K562 (cell line): ENCODE measurements around the gene UBE2E2. TPM values are rescaled to one million over a fixed set of nuclear protein-coding genes. Genes with fewer than 3 reads are reported as not detected.

ENCODE experiments used
- ATAC-seq: fragments of 200-7000 bp; cut with Tn5 transposase; 3 replicates; pipeline ENCODE4 v1.9.1; 2020; ENCODE audit warnings: moderate library complexity
- BruUV-seq: library from RNA; stranded (reverse); fragments of 400-500 nt; replicated peaks from 2 replicates; lab custom pipeline; 2021; lab: Mats Ljungman, UMichigan
- CTCF ChIA-PET: fragments of 300-600 bp; formaldehyde crosslinking; extraction: SDS; loops from one replicate; lab custom pipeline; 2021; ENCODE audit warnings: low intra/inter-chr PET ratio; lab: Yijun Ruan, JAX
- POLR2A ChIA-PET: fragments of 300-600, 350-650 bp; sonication (Branson Sonifier 250); formaldehyde crosslinking; extraction: SDS; loops from one replicate; lab custom pipeline; 2021; ENCODE audit warnings: antibody characterized with exemption, inconsistent platforms; lab: Yijun Ruan, JAX
- DNase-seq, 4 experiments: peaks; one replicate each; pipeline versions ENCODE4 v3.0.0 to v3.0.0-alpha.2; 2011 to 2018; ENCODE audit warnings: low spot score in 3 of 4, mixed read lengths in 3 of 4; ENCODE audit errors: extremely low read depth in 1 of 4
- FAIRE-seq: peaks from 2 replicates; lab custom pipeline; 2011; peaks lifted over from hg19 to GRCh38; lab: Jason Lieb, UNC
- H2AFZ ChIP-seq: 2 replicates; pipeline ENCODE4 v1.6.0; 2011; ENCODE audit warnings: low read depth, low read length, control low read depth, inconsistent platforms
- H3K27ac ChIP-seq: fragments of 200-600 bp; 3 replicates; pipeline ENCODE4 v1.8.0; 2011; ENCODE audit warnings: low read depth, mild to moderate bottlenecking, control low read depth, inconsistent platforms, low read length, moderate library complexity, mixed read lengths; ENCODE audit errors: extremely low read depth
- H3K27me3 ChIP-seq, 2 experiments: fragments of 300-600 bp in 1 of 2; 2 replicates in 1 of 2; 3 replicates in 1 of 2; pipeline versions ENCODE4 v1.6.0 to v1.8.0; 2011; ENCODE audit warnings: inconsistent platforms in 2 of 2, low read length in 2 of 2, mild to moderate bottlenecking in 1 of 2, mixed read lengths in 1 of 2, moderate library complexity in 1 of 2; ENCODE audit not compliant: control insufficient read depth in 2 of 2, insufficient read depth in 2 of 2
- H3K36me3 ChIP-seq: fragments of 300-600 bp; 3 replicates; pipeline ENCODE4 v1.8.0; 2011; ENCODE audit warnings: mild to moderate bottlenecking, low read length, inconsistent platforms; ENCODE audit not compliant: control insufficient read depth, insufficient read depth
- H3K4me1 ChIP-seq, 2 experiments: fragments of 200-600 bp in 1 of 2; replicated peaks in 1 of 2; 2 replicates in 1 of 2; 3 replicates in 1 of 2; pipeline versions ENCODE4 v1.5.1 to v1.8.0; 2011; ENCODE audit warnings: inconsistent platforms in 2 of 2, low read length in 2 of 2, mild to moderate bottlenecking in 1 of 2, mixed read lengths in 1 of 2, moderate library complexity in 1 of 2; ENCODE audit not compliant: control insufficient read depth in 2 of 2, insufficient read depth in 2 of 2
- H3K4me2 ChIP-seq: 2 replicates; pipeline ENCODE4 v1.6.1; 2011; ENCODE audit warnings: low read length, control low read depth, inconsistent platforms, mixed read lengths; ENCODE audit not compliant: insufficient read depth
- H3K4me3 ChIP-seq: fragments of 200-600 bp; sonication (generic), shearing (Covaris generic); 2 replicates; pipeline ENCODE4 v1.5.1; 2016; ENCODE audit warnings: control low read depth, inconsistent platforms
- H3K79me2 ChIP-seq: fragments of 200-600 bp; 3 replicates; pipeline ENCODE4 v1.8.0; 2011; ENCODE audit warnings: low read length, inconsistent platforms; ENCODE audit not compliant: control insufficient read depth, insufficient read depth
- H3K9ac ChIP-seq, 2 experiments: 2 replicates each; pipeline versions ENCODE4 v1.6.0 to v1.6.1; 2011; ENCODE audit warnings: low read depth in 2 of 2, low read length in 2 of 2, control low read depth in 1 of 2, inconsistent platforms in 1 of 2, mild to moderate bottlenecking in 1 of 2, mixed read lengths in 1 of 2; ENCODE audit not compliant: insufficient read depth in 1 of 2
- H3K9me1 ChIP-seq: one replicate; pipeline ENCODE4 v1.6.0; 2011; ENCODE audit warnings: inconsistent platforms, mild to moderate bottlenecking, low read length, moderate library complexity; ENCODE audit not compliant: control insufficient read depth, insufficient read depth
- H3K9me3 ChIP-seq: replicated peaks from 2 replicates; pipeline ENCODE4 v1.5.1; 2011; ENCODE audit warnings: low read depth, low read length, inconsistent platforms; ENCODE audit not compliant: control insufficient read depth, insufficient read depth
- H4K20me1 ChIP-seq: replicated peaks from 2 replicates; pipeline ENCODE4 v1.6.1; 2011; ENCODE audit warnings: low read length, inconsistent platforms, mixed read lengths; ENCODE audit not compliant: control insufficient read depth, insufficient read depth
- EHMT2 ChIP-seq: fragments of 450-650 bp; IDR thresholded peaks from 2 replicates; pipeline ENCODE4 v1.6.1; 2018; ENCODE audit warnings: antibody characterized with exemption
- HNRNPK ChIP-seq: fragments of 200-400 bp; formaldehyde crosslinking; IDR thresholded peaks from one replicate; pipeline ENCODE4 v1.6.1; 2018; ENCODE audit warnings: mild to moderate bottlenecking, low read depth, low read length; ENCODE audit not compliant: poor library complexity, severe bottlenecking
- MTA2 ChIP-seq: fragments of 450-650 bp; IDR thresholded peaks from 2 replicates; pipeline ENCODE4 v1.6.1; 2016; ENCODE audit warnings: low read depth
- NR3C1 ChIP-seq: sonication (generic); formaldehyde crosslinking; IDR thresholded peaks from 2 replicates; pipeline ENCODE4 v1.8.1; 2022; ENCODE audit warnings: missing genetic modification reagents
- POLR2AphosphoS2 ChIP-seq: IDR thresholded peaks from 2 replicates; pipeline ENCODE4 v1.6.1; 2012; ENCODE audit warnings: low read length, improper control_type of control experiment
- PRMT5 ChIP-seq: sonication (generic); formaldehyde crosslinking; IDR thresholded peaks from 2 replicates; pipeline ENCODE4 v1.5.0; 2020; ENCODE audit warnings: missing genetic modification reagents
- TOE1 ChIP-seq, 2 experiments: fragments of 450-650 bp in 1 of 2; sonication (generic) in 1 of 2; formaldehyde crosslinking in 1 of 2; IDR thresholded peaks; 2 replicates each; pipeline versions ENCODE4 v1.7.1 to v1.8.0; 2016 to 2022; ENCODE audit warnings: borderline replicate concordance in 2 of 2, mild to moderate bottlenecking in 2 of 2, antibody characterized with exemption in 1 of 2, inconsistent platforms in 1 of 2, low read depth in 1 of 2, missing genetic modification reagents in 1 of 2, moderate library complexity in 1 of 2
- ZKSCAN3 ChIP-seq: fragments of 250-450 bp; sonication (Bioruptor Pico); IDR thresholded peaks from 2 replicates; pipeline ENCODE4 v1.4.0; 2020
- ZNF551 ChIP-seq: fragments of 250-450 bp; sonication (Bioruptor Pico); IDR thresholded peaks from 2 replicates; pipeline ENCODE4 v1.5.0; 2021; ENCODE audit warnings: mild to moderate bottlenecking, moderate library complexity
- WGBS: fragments of 100-300 bp; shearing (Covaris generic); methylation state at CpG from one replicate; pipeline ENCODE4 v1.1.6; 2016; ENCODE audit warnings: low coverage, mixed read lengths; ENCODE audit not compliant: insufficient coverage; ENCODE audit errors: missing lambda C conversion rate; 5-methylcytosine and 5-hydroxymethylcytosine counted together
- in situ Hi-C: fragments of 300-500 bp; cut with MboI; formaldehyde crosslinking; loops from 4 replicates; pipeline ENCODE4 v1.15.0; 2018; ENCODE audit warnings: inconsistent platforms, mixed read lengths
- intact Hi-C: fragments of 100-400 bp; cut with micrococcal nuclease; formaldehyde crosslinking; loops from 2 replicates; pipeline ENCODE4 v1.14.2; 2022
- polyA plus RNA-seq, 8 experiments: library from polyadenylated mRNA; depleted of rRNA in 4 of 8; stranded (reverse) in 5 of 8; unstranded in 3 of 8; fragments of >200 nt; fragmentation: Nextera tagmentation in 2 of 8; fragmentation: Illumina TruSeq in 1 of 8; extraction: Ambion mirVana in 2 of 8; extraction: Trizol in 1 of 8; gene quantifications; 2 replicates each; pipeline versions ENCODE4 v1.2.1 to v1.2.3, GENCODE V29; 2011 to 2014; ENCODE audit warnings: inconsistent platforms in 1 of 8, missing spikeins in 1 of 8
- total RNA-seq, 7 experiments: library from RNA; depleted of rRNA in 6 of 7; stranded (reverse); fragments of >200 nt in 6 of 7; fragmentation: Illumina TruSeq in 2 of 7; extraction: Trizol in 2 of 7; gene quantifications; 2 replicates each; pipeline versions ENCODE4 v1.2.1 to v1.2.3, GENCODE V29; 2011 to 2021; ENCODE audit warnings: low replicate concordance in 1 of 7
- TF ChIP-seq, protein P1 (sequence below): sonication (generic); formaldehyde crosslinking; IDR thresholded peaks from 2 replicates; pipeline ENCODE4 v1.8.1; 2023; ENCODE audit warnings: mild to moderate bottlenecking, missing genetic modification reagents, moderate library complexity
- TF ChIP-seq, protein P2 (sequence below): fragments of 250-450 bp; sonication (Bioruptor Pico); IDR thresholded peaks from 2 replicates; pipeline ENCODE4 v1.8.0; 2021; ENCODE audit warnings: moderate library complexity, mild to moderate bottlenecking, inconsistent platforms
- TF ChIP-seq, protein P3 (sequence below): sonication (generic); formaldehyde crosslinking; IDR thresholded peaks from 2 replicates; pipeline ENCODE4 v1.4.0; 2020; ENCODE audit warnings: mild to moderate bottlenecking, missing genetic modification reagents
- TF ChIP-seq, protein P4 (sequence below): fragments of 200-400 bp; formaldehyde crosslinking; IDR thresholded peaks from 2 replicates; pipeline ENCODE4 v1.6.1; 2017; ENCODE audit warnings: mild to moderate bottlenecking, low read depth, low read length, moderate library complexity

UBE2E2 gene
- total and polyA plus RNA-seq, 9 of the 15 experiments (the other 6 are each of a cell fraction or from before 2014, with no cell fraction given): 0.22 to 5.1 (median 1.9) TPM

DNA sequence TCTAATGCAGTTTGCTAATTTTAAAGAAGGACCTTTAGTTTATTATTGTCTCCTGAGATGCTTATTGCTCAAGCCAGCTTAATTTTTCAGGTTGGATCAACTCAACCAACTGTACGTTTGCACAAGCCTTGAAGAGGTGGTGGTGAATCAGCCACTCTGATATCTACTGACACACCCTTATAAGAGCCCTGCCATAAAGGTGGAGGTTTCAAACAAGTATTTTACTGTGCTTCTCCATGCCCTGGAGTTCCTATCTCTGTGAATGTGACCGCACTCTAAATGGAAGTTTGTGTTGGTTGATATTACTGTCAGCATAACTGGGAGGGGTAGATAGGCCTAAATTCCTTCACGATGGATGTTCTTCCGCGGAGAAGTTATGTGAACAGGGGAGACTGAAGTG is 305.3 kb downstream of the UBE2E2 start:
- CTCF ChIA-PET: no interaction called here
- Histone ChIP-seq H3K4me3 (no peak overlapping the region), H3K36me3 (no peaks in the 10 kb centered on the region), H3K79me2 (no peaks in the 10 kb centered on the region)
- 0% methylated on average over 5 of the region's 5 CpGs for WGBS
- no peak for TF ChIP-seq NR3C1 (CRISPR knock-in tag)
- TF ChIP-seq POLR2AphosphoS2: no peak
- TF ChIP-seq ZNF551 (CRISPR knock-in tag): no peak
- TF ChIP-seq TOE1 (IDR thresholded peaks at IDR 0.05; ENCODE audit: borderline replicate concordance): no peak
- no peak for TF ChIP-seq TOE1 (CRISPR knock-in tag; IDR thresholded peaks at IDR 0.05; ENCODE audit: borderline replicate concordance, low read depth)
- TF ChIP-seq, protein P1, sequence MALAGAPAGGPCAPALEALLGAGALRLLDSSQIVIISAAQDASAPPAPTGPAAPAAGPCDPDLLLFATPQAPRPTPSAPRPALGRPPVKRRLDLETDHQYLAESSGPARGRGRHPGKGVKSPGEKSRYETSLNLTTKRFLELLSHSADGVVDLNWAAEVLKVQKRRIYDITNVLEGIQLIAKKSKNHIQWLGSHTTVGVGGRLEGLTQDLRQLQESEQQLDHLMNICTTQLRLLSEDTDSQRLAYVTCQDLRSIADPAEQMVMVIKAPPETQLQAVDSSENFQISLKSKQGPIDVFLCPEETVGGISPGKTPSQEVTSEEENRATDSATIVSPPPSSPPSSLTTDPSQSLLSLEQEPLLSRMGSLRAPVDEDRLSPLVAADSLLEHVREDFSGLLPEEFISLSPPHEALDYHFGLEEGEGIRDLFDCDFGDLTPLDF (CRISPR knock-in tag): no peak
- TF ChIP-seq ZKSCAN3 (CRISPR knock-in tag): no peak
- no peak for TF ChIP-seq MTA2
- TF ChIP-seq, protein P2, sequence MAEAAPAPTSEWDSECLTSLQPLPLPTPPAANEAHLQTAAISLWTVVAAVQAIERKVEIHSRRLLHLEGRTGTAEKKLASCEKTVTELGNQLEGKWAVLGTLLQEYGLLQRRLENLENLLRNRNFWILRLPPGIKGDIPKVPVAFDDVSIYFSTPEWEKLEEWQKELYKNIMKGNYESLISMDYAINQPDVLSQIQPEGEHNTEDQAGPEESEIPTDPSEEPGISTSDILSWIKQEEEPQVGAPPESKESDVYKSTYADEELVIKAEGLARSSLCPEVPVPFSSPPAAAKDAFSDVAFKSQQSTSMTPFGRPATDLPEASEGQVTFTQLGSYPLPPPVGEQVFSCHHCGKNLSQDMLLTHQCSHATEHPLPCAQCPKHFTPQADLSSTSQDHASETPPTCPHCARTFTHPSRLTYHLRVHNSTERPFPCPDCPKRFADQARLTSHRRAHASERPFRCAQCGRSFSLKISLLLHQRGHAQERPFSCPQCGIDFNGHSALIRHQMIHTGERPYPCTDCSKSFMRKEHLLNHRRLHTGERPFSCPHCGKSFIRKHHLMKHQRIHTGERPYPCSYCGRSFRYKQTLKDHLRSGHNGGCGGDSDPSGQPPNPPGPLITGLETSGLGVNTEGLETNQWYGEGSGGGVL (CRISPR knock-in tag): no peak
- TF ChIP-seq EHMT2: no peak
- no peak for TF ChIP-seq PRMT5 (CRISPR knock-in tag)
- no peak for TF ChIP-seq HNRNPK
- TF ChIP-seq, protein P3, sequence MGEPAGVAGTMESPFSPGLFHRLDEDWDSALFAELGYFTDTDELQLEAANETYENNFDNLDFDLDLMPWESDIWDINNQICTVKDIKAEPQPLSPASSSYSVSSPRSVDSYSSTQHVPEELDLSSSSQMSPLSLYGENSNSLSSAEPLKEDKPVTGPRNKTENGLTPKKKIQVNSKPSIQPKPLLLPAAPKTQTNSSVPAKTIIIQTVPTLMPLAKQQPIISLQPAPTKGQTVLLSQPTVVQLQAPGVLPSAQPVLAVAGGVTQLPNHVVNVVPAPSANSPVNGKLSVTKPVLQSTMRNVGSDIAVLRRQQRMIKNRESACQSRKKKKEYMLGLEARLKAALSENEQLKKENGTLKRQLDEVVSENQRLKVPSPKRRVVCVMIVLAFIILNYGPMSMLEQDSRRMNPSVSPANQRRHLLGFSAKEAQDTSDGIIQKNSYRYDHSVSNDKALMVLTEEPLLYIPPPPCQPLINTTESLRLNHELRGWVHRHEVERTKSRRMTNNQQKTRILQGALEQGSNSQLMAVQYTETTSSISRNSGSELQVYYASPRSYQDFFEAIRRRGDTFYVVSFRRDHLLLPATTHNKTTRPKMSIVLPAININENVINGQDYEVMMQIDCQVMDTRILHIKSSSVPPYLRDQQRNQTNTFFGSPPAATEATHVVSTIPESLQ (CRISPR knock-in tag): no peak
- TF ChIP-seq, protein P4, sequence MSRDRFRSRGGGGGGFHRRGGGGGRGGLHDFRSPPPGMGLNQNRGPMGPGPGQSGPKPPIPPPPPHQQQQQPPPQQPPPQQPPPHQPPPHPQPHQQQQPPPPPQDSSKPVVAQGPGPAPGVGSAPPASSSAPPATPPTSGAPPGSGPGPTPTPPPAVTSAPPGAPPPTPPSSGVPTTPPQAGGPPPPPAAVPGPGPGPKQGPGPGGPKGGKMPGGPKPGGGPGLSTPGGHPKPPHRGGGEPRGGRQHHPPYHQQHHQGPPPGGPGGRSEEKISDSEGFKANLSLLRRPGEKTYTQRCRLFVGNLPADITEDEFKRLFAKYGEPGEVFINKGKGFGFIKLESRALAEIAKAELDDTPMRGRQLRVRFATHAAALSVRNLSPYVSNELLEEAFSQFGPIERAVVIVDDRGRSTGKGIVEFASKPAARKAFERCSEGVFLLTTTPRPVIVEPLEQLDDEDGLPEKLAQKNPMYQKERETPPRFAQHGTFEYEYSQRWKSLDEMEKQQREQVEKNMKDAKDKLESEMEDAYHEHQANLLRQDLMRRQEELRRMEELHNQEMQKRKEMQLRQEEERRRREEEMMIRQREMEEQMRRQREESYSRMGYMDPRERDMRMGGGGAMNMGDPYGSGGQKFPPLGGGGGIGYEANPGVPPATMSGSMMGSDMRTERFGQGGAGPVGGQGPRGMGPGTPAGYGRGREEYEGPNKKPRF: no peak
- TF ChIP-seq, all 486 proteins: peak for 0
- intact Hi-C loops: no loop called here
- DNase-seq: no peak
- BruUV-seq: no TSS peak
- no peaks in the 10 kb centered on the region for H4K20me1 ChIP-seq
- H3K4me1 ChIP-seq: no peaks in the 10 kb centered on the region
- in situ Hi-C loops: no loop called here
- no peaks in the 10 kb centered on the region for H3K27me3 ChIP-seq
- no peak overlapping the region for H2AFZ ChIP-seq
- ATAC-seq: no peak
- no peak for FAIRE-seq
- H3K9ac ChIP-seq: no peak overlapping the region
- H3K4me2 ChIP-seq: no peak overlapping the region
- POLR2A ChIA-PET: no interaction called here
- no peaks in the 10 kb centered on the region for H3K9me1 ChIP-seq
- H3K9me3 ChIP-seq: no peaks in the 10 kb centered on the region; the same call in 1 of the 2 replicates
- no peak overlapping the region for H3K27ac ChIP-seq
